GM18858 (cell line): Measurements from ENCODE around the gene GRPEL1.
"Not testable (repeated sequence)": the region's sequence is repeated elsewhere in the genome, so short reads cannot be mapped to it uniquely, and the experiment has no call there.

Experiments used
- ATAC-seq: cut with Tn5 transposase; IDR thresholded peaks from one replicate; pipeline ENCODE4 v1.9.1; 2021; ENCODE audit not compliant: unreplicated experiment

The GRPEL1 gene

DNA sequence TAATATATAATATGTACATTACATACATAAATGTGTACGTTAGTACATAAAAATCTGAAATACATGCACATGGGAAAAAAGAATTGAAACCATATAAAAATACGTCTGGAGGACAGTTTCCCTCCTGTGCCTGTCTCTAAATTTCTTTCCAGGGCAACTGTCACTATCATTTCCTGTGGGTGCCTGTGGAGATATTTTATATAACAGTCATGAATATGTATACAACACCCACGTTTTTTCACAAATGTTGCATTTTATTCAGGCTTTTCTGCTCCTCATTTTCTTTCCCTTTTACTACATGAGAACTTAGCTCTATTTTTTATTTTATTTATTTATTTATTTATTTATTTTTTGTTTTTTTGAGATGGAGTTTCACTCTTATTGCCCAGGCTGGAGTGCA is 24.2 kb upstream of the GRPEL1 start:
- ATAC-seq: no peak

DNA sequence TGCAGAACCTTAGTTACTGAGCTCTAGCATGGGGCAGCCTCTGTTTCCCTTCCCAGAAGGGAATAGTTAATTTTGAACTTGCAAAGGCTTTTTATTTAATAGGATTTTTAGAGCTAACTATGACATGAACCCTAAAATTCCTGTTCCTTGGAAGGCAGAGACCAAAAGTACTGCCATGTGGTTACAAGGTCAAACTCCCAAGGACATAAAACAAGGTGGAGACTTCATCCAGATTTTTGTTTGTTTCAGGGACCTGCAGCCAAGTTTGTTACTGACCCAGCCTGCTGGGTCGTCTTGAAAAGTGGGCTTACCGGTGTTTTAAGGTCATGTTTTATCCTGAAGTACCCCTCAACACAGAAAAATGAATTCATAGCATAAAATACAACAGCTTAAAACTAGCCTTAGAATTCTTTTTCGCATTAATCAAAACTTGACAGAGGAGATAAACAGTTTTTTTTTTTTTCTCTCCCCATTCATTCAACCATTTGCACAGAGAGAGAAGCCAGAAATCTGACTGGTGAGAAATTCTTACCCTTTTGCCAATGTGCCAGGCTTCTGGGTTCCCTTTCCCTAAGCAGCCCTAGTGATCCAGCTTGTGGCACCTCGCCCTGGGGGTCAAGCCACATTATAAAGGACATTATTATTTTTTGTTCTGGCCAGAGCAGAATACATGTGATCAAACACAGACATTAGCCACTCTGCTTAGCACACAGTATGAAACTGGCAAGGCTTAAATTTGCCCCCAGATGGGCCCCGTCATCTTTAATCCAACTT is 21.5 kb upstream of the GRPEL1 start:
- no peak for ATAC-seq

DNA sequence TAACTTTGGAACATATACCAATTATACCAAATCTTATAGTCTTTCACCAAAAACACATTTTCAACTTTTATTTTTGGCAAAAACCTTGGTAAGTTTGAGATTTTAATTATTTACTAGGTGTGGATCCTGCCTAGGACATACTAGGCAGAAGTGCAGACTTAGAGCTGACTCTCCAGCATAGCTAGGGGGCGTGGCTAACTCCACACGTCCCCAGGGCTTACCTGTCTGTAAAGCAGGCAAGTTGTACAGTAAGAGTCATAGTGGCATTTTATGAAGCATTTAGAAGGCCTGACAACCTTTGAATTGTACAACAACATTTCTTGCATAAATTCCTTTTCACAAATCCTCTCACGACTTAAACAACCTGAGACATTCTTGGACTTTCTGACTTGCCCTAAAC is 19.2 kb upstream of the GRPEL1 start:
- ATAC-seq: no peak

DNA sequence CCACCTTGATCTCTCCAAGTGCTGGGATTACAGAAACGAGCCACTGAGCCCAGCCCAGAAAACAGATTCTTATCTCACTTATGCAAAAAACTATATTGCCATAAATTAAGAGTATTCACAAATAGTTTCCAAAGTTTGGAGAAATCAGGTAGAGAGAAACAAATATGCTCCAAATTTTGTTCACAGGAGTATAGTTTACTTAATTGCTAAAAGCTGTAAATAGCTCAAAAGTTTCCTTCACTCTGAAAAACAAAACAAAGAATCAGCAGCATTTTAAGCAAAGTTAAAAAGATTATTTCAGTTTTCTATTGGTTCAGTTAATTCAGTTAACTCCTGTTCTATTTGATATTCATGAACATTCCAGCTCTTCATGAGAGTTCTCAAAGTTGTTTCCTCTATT is 18.5 kb upstream of the GRPEL1 start:
- ATAC-seq: no peak

DNA sequence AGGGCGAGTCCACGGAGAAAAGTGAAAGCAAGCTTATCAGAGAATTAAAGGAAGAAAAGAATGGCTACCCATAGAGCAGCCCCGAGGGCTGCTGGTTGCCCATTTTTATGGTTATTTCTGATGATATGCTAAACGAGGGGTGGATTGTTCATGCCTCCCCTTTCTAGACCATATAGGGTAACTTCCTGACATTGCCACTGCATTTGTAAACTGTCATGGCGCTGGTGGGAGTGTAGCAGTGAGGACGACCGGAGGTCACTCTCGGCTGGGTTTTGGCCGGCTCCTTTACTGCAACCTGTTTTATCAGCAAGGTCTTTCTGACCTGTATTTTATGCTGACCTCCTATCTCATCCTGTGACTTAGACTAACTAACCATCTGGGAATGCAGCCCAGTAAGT is 16.7 kb upstream of the GRPEL1 start:
- ATAC-seq: not testable (repeated sequence)

DNA sequence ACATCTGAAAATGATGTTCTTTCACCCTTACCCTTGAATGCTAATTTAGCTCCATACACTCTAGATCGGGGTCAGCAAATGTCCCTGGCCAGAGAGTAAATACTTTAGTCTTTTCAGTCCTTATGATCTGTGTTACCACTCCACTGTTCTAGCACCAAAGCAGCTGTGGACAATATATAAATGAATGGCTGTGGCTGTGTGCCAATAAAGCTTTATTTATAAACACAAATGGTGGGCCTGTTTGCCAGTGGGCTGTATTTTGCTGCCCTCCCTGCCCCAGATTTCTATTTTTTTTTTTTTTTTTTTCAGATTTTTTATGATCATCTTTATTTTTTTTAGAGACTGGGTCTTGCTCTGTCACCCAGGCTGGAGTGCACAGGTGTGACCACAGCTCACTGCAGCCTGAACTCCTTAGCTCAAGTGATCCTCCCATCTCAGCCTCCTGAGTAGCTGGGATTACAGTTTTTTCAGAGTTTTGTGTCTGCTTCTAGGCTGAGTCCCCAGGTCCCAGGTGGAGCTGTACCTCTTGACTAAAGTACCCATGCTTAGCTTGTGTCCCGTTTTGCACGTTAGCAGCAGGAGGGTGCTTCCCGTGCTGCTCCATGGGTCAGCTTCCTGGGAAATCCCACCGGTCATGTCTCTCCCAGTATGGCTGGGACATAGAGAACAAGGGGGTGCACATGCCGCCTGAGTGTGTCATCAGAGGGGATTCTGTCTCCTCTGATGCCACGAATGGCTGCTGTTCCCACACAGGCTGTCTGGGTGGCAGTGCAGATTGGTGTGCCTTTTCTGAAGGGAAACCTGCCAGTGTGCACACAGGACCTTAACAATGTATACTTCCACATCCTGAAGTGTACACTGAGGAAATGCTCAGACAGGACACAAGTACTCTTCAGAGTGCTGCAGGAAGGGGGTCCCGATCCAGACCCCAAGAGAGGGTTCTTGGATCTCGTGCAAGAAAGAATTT is 16.0 kb upstream of the GRPEL1 start:
- no peak for ATAC-seq

DNA sequence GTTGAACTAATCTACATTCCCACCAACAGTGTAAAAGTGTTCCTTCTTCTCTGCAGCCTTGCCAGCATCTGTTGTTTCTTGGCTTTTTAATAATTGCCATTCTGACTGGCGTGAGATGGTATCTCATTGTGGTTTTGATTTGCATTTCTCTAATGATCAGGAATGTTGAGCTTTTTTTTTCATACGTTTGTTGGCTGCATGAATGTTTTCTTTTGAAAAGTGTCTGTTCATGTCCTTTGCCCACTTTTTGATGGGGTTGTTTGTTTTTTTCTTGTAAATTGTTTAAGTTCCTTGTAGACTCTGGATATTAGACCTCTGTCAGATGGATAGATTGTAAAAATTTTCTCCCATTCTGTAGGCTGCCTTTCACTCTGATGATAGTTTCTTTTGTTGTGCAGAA is 12.0 kb upstream of the GRPEL1 start:
- not testable (repeated sequence) for ATAC-seq

DNA sequence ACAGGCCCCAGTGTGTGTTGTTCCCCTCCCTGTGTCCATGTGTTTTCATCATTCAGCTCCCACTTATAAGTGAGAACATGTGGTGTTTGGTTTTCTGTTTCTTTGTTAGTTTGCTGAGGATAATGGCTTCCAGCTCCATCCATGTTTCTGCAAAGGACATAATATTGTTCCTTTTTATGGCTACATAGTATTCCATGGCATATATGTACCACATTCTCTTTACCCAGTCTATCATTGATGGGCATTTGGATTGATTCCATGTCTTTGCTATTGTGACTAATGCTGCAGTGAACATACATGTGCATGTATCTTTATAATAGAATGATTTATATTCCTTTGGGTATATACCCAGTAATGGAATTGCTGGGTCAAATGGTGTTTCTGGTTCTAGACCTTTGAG is 11.6 kb upstream of the GRPEL1 start:
- not testable (repeated sequence) for ATAC-seq

DNA sequence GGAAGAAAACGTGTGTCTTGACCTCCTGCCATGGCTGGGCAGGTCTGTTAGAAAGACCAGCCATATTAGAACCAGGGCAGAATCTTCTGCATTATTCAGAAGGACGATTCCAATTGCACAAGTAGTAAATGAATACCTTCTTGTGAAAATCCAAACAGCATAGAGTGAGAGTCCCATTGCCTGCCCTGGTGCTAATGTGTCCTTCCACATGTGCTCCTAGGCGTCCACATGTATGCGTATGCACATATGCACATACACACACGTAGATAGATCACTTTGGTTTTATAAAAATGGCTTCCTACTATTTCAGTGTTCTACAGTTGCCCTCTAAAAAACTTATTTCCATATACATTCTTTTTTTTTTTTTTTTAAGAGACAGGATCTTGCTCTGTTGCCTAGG is 10.2 kb upstream of the GRPEL1 start:
- no peak for ATAC-seq

DNA sequence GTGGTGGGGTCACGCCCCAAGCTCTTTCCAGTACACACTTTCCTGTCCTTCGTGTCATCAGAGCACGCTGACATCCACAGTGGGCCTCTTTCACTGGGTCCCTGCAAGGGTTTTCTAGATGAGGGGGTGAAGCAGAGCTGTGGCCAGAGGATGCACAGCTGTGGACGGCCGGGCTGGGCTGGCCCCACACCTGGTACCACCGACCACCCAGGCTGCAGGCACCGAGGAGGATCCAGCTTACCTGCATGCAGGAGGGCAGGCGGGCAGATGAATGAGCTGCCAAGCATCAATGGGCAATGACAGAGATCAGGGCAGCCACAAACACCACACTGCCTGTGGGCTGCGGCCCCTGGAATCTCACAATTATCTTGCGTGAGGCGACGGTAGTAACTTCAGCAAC is 9.5 kb upstream of the GRPEL1 start:
- no peak for ATAC-seq

DNA sequence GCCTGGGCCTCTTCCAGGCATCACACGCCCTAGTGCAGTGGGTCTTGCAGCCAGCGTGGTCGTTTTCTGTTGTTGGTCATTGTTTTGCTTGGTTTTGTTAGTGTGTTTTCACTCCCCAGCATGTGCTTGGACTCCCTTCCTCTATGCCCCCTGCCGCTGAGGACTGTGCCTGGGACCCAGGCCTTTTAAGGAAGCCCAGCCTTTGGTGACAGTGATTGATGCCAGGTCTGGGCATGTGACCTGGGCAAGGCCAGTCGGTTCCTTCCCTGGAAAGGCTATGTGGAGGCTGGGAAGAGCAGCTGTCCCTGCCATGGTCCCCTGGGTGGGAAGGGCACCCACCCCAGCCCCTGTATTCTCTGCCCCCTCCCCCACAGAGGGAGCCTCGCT is 8.8 kb upstream of the GRPEL1 start:
- no peak for ATAC-seq

DNA sequence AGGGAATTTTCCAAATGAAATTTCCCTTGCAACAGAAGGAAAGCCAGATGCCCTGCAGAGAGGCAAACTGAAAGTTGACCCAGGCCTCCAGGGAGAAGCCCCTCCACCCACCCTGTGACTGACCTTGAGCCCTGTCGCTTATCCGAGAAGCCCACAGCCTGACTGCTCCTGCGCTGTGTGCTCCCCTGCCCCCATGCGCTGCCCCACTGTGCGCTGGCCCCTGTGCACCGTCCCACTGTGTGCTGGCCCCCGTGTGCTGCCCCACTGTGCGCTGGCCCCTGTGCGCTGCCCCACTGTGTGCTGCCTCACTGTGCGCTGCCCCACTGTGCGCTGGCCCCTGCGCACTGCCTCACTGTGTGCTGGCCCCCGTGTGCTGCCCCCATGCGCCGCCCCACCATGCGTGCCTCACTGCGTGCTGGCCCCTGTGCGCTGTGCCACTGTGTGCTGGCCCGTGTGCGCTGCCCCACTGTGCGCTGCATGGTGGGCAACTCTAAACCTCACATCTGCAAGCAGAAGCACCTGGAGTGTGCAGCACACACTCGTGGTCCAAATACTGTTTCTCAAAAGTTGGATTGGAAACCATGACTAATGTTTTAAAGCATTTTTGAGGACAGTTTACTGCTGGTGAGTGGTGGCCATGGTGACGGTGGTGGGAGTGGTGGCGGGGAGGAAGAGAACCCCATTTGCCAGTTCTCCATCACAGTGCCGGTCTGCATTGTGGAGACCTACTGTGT is 8.3 kb upstream of the GRPEL1 start:
- no peak for ATAC-seq

DNA sequence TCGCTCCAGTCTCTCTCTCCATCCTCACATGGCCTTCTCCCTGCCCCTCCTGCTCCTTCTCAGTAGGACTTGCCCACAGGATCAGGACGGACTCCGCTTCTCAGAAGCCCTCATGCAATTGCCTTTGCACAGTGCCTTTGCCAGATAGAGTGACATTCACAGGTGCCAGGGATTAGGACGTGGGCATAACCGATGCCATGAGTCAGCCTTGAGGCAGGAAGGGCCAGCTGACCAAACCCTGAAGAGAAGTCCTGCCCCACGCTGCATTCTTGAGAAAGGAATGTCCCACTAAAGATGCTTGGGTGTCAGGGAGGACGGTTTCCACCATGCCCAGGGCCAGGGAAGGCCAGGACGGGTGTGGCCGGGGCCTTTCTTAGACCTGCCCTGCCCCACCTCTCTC is 6.6 kb upstream of the GRPEL1 start:
- ATAC-seq: no peak

DNA sequence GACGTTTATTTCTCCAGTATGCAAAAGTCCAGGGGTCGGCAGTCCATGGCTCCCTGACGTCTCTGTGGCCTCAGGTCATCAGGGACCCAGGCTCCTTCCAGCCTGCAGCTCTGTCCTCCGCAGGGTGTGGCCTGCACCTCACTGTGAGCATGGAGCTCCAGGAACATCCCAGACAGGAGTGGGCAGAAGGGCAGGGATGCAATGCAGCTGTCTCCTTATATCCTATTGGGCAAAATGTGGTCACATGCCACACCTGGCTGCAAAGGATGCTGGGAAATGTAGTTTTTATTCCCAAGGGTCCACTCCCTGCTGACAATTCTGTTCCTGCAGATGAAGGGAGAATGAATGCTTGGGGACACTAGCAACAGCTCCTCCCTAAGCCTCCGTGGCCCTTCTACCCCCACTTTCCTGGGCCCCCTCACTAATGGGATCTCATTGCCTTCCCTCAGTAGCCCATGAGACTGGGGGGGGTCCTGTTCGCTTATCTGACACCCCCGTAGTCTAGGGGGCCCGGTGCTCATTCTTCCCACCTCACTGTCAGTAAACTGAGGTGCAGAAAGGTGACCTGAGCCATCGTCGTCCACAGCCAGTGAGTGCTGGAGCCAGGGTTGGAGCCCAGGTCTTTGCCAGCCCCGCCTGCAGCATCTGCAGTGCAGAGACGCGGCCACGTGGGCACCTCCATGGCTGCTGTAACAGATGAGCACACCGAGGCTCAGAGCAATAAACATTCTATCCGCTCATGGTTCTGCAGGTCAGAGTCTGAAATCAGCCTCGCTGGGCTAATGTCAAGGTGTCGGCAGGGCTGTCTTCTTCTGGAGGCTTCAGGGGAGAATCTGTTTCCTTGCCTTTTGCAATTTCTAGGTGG is 5.9 kb upstream of the GRPEL1 start:
- no peak for ATAC-seq

DNA sequence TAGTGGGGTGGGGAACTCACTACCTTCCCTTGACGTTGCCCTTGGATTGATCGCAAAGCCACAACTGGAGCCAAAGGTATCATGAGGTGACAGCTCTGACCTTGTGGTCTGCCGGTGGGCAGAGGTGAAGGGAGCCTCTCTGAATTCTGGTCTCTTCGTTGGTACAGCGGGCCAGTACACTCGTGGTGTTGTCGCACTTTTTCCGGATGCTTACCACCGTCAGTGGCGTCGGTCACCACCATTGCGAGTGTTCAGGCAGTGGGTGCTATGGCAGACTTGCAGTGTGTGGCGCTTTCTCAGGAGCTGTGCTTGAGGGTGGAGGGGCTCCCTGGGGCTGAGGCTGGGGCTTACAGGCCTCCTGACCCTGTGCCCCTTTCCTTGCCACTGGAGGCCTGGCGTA is 5.2 kb upstream of the GRPEL1 start:
- no peak for ATAC-seq

DNA sequence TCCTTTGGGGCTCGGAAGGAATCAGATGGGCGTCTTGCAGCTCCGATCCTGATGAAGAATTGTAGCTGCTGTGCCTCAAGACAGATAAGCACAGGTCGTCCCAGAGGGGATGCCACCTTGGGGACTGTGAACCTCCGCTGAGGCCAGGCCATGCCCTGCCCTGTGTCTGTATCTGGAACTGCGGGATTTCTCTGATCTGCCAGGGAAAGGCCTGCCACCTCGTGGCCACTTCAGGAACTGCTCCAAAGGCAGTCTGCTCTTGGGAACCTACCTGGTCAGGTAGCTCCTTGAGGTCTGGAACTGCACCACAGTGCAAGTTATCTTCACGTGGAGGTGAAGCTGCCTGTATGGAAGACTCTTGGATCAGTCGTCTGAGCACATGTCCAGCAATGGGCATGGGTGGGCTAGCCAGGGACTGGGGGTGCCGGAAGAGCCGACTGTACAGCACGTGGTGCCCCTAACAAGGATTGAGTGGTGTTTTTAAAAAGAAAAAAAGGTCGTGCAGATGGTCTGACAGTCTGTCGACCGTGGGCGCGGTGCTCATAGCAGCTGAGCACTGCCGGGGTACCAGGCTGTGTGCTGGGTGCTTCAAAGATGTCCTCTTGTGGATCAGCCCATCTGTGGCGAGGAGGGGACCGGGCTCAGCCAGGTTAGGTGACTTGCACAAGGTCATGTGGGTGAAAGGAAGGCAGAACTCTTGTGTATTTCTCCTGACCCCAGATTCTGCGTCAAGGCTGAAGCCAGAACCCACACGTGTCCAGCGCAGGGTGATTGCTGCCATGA is 3.1 kb upstream of the GRPEL1 start:
- peak; percentile 35 for ATAC-seq

DNA sequence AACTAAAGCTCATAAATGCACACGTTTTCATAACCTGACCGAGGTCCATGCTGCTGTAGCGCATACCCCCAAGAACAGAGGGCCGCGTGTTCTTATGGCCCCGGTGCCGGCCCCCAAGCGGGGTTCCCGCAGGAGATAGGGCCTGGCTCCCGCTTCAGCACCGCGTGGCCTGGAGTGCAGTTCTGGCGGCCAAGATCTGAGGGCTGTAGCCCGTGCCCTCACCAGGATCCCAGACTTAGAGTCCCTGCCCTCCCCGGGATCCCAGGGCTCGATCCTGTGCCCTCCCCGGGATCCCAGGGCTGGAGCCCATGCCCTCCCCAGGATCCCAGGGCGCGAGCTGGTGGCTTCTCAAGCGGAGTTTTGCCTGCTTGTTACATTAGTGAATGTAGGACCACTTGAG is 1.0 kb upstream of the GRPEL1 start:
- ATAC-seq: no peak

DNA sequence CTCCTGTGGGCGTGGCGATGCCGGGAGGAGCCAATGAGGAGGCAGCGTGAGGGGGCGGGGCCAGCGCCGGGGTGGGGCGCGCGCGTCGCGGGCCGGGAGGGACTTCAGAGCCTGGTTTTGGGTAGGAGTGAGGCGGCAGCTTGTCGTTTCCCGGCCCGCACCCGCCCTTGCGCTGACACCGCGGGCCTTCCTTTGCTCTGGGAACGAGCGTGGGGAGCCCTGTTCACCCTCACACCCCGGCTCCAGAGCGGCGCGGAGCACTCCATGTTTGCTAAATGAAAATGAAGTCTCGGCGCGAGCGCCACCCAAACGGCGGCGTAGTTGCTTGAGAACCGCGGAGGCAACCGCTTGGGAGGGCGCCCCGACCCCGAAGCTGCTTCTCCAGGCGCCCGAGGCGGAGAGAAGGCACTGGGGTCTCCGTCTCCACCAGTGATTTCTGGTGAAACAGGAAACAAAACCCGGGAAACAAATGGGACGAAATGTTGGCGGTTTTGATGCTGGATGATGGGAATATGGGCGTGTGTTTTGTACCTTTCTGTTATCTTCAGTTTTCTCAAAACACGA is 497 bp upstream of the GRPEL1 start:
- peak; percentile 4 for ATAC-seq

DNA sequence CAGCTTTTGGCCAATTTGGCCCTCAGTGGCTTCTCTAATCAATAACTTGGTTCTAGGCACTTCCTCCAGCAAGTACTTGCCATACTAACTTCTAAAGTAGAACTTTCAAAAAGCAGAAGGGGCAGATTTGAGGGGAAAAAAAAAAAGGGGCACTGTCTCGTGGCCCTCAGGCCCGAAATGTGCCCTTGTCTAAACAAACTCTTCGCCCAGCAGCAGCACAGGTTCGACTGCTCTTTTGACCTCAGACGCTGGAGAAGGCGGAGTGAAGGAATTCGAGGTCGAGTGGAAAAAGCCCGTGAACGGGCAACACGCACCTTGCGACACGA is 775 bp downstream of the GRPEL1 start:
- no peak for ATAC-seq

DNA sequence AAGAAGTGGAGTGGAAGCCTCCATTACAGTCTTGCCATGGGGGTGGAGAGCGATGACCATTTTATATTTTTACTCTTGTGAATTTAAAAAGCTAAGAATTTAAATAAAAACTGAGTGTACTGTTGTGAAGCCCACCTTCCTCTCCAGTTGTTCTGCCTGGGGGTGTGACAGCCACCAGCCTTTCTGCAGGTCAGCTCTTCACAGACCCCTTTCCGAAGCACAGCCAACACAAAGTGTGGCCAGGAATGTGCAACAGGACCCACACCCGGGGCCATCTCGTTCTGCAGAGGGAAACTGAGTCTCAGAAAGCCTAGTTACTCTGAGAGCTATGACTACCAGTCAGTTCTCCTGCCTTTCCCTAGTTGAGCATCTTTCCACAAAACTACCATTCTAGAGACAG is 1.4 kb downstream of the GRPEL1 start:
- no peak for ATAC-seq
